Caco-2 (cell line): ENCODE measurements around the gene ANKFY1. TPM values are rescaled to one million over a fixed set of nuclear protein-coding genes. Genes with fewer than 3 reads are reported as not detected.

Experiments used
- BruUV-seq: library from RNA; stranded (reverse); fragments of 400-500 nt; replicated peaks from 2 replicates; lab custom pipeline; 2021; lab: Mats Ljungman, UMichigan
- CTCF ChIA-PET: fragments of 300-600 bp; sonication (Branson Sonifier 250); formaldehyde crosslinking; loops from one replicate; lab custom pipeline; 2022; ENCODE audit warnings: antibody characterized with exemption; lab: Charles Lee
- POLR2A ChIA-PET: fragments of 300-600 bp; sonication (Branson Sonifier 250); formaldehyde crosslinking; loops from one replicate; lab custom pipeline; 2022; ENCODE audit warnings: antibody characterized with exemption; lab: Charles Lee
- DNase-seq, 2 experiments: peaks; one replicate each; pipeline versions ENCODE4 v3.0.0 to v3.0.0-alpha.2; 2020 to 2022
- H3K27me3 ChIP-seq: replicated peaks from 2 replicates; pipeline ENCODE4 v1.6.0; 2011; ENCODE audit warnings: low read length; ENCODE audit not compliant: control insufficient read depth, insufficient read depth
- H3K36me3 ChIP-seq: 2 replicates; pipeline ENCODE4 v1.5.1; 2011; ENCODE audit warnings: low read length; ENCODE audit not compliant: control insufficient read depth, insufficient read depth
- H3K4me1 ChIP-seq: fragments of 250-450 bp; sonication (Bioruptor Pico); 2 replicates; pipeline ENCODE4 v1.5.1; 2020; ENCODE audit warnings: mild to moderate bottlenecking
- H3K4me3 ChIP-seq: 2 replicates; pipeline ENCODE4 v1.5.1; 2011; ENCODE audit warnings: low read depth, mild to moderate bottlenecking, control low read depth, low read length
- H3K9me3 ChIP-seq: fragments of 250-450 bp; sonication (Bioruptor Pico); 2 replicates; pipeline ENCODE4 v1.5.1; 2020; ENCODE audit warnings: mild to moderate bottlenecking, moderate library complexity
- H3K27ac Mint-ChIP-seq: one replicate; pipeline ENCODE4 v1.8.0; 2022; ENCODE audit warnings: mixed read lengths; ENCODE audit not compliant: unreplicated experiment
- H3K27me3 Mint-ChIP-seq: one replicate; pipeline ENCODE4 v1.8.0; 2022; ENCODE audit warnings: mixed read lengths; ENCODE audit not compliant: insufficient read depth, unreplicated experiment
- H3K36me3 Mint-ChIP-seq: one replicate; pipeline ENCODE4 v1.8.0; 2022; ENCODE audit warnings: mild to moderate bottlenecking, mixed read lengths; ENCODE audit not compliant: insufficient read depth, unreplicated experiment
- H3K4me1 Mint-ChIP-seq: one replicate; pipeline ENCODE4 v1.8.0; 2022; ENCODE audit warnings: low read depth, mixed read lengths; ENCODE audit not compliant: unreplicated experiment
- H3K4me3 Mint-ChIP-seq: one replicate; pipeline ENCODE4 v1.8.0; 2022; ENCODE audit warnings: mild to moderate bottlenecking, moderate library complexity, mixed read lengths; ENCODE audit not compliant: unreplicated experiment
- H3K9me3 Mint-ChIP-seq: one replicate; pipeline ENCODE4 v1.8.0; 2022; ENCODE audit warnings: mixed read lengths; ENCODE audit not compliant: unreplicated experiment
- CTCF ChIP-seq, 2 experiments: fragments of 200-600 bp in 1 of 2; IDR thresholded peaks; 1 replicate in 1 of 2; 2 replicates in 1 of 2; pipeline versions ENCODE4 v1.5.1 to v1.8.0; 2011 to 2022; ENCODE audit warnings: antibody characterized with exemption in 1 of 2, control low read depth in 1 of 2, inconsistent platforms in 1 of 2, low read depth in 1 of 2, low read length in 1 of 2, mild to moderate bottlenecking in 1 of 2, moderate library complexity in 1 of 2; ENCODE audit not compliant: insufficient read depth in 1 of 2, severe bottlenecking in 1 of 2, unreplicated experiment in 1 of 2
- intact Hi-C: fragments of 100-400 bp; cut with micrococcal nuclease; formaldehyde crosslinking; loops from one replicate; pipeline ENCODE4 v1.10.0; 2022; ENCODE audit not compliant: unreplicated experiment
- total RNA-seq: library from RNA; stranded (reverse); gene quantifications from 2 replicates; pipeline ENCODE4 v1.2.3, GENCODE V29; 2022

Gene ANKFY1
- total RNA-seq, 1 experiment from 2014 or later: 25.0 TPM

- Histone ChIP-seq H3K36me3 (no peaks in the 10 kb centered on the region), H3K27me3 (no peaks in the 10 kb centered on the region), H3K4me3 (no peak overlapping the region), H3K4me1 (no peaks in the 10 kb centered on the region), H3K9me3 (no peaks in the 10 kb centered on the region)
- peaks cover 9% of the 10 kb centered on the region for H3K4me1 Mint-ChIP-seq
- intact Hi-C loops: no loop called here
- peaks cover 18% of the 10 kb centered on the region for H3K36me3 Mint-ChIP-seq
- H3K4me3 Mint-ChIP-seq: no peak overlapping the region
- no peaks in the 10 kb centered on the region for H3K9me3 Mint-ChIP-seq
- no TSS peak for BruUV-seq
- H3K27me3 Mint-ChIP-seq: no peaks in the 10 kb centered on the region
- DNase-seq: no peak
- H3K27ac Mint-ChIP-seq: no peak overlapping the region
- ChIA-PET POLR2A (no interaction called here), CTCF (no interaction called here)
- TF ChIP-seq CTCF (IDR thresholded peaks at IDR 0.05; ENCODE audit: insufficient read depth in 1 of 2, low read depth in 1 of 2, low read length in 1 of 2, severe bottlenecking in 1 of 2, unreplicated experiment in 1 of 2): no peak
These were observed 2.8 kb upstream of the ANKFY1 start for GRCh38 chr17:4266550-4266949.

GRCh38 chr17:4262703-4263102, 1.1 kb downstream of the ANKFY1 start:
- no peaks in the 10 kb centered on the region for H3K27me3 ChIP-seq
- no peaks in the 10 kb centered on the region for H3K36me3 ChIP-seq
- Mint-ChIP-seq H3K27me3 (no peaks in the 10 kb centered on the region), H3K4me1 (peaks cover 11% of the 10 kb centered on the region), H3K27ac (peak overlapping the region; percentile 97), H3K36me3 (peaks cover 20% of the 10 kb centered on the region), H3K4me3 (peak overlapping the region; percentile 80), H3K9me3 (no peaks in the 10 kb centered on the region)
- ChIA-PET POLR2A (interaction anchor here (0.6 kb wide), 1 partner anchor 12 kb away, joined by 4 read pairs; no protein-coding TSS in a partner anchor), CTCF (no interaction called here)
- no peak for DNase-seq
- H3K4me1 ChIP-seq: no peaks in the 10 kb centered on the region
- no TSS peak for BruUV-seq
- H3K9me3 ChIP-seq: no peaks in the 10 kb centered on the region
- H3K4me3 ChIP-seq: peak overlapping the region; percentile 86
- no peak for TF ChIP-seq CTCF (IDR thresholded peaks at IDR 0.05; ENCODE audit: insufficient read depth in 1 of 2, low read depth in 1 of 2, low read length in 1 of 2, severe bottlenecking in 1 of 2, unreplicated experiment in 1 of 2)
- intact Hi-C loops: loop anchor here (5.0 kb wide), 1 partner anchor 105 kb away; the partner anchor contains the start of gene UBE2G1

GRCh38 chr17:4261452-4261851, 2.3 kb downstream of the ANKFY1 start:
- no peaks in the 10 kb centered on the region for H3K9me3 Mint-ChIP-seq
- H3K27me3 ChIP-seq: no peaks in the 10 kb centered on the region
- intact Hi-C loops: loop anchor here (5.0 kb wide), 1 partner anchor 106 kb away; the partner anchor contains the start of gene UBE2G1
- H3K27me3 Mint-ChIP-seq: no peaks in the 10 kb centered on the region
- H3K4me3 Mint-ChIP-seq: no peak overlapping the region
- ChIA-PET POLR2A (no interaction called here), CTCF (no interaction called here)
- peaks cover 20% of the 10 kb centered on the region for H3K36me3 Mint-ChIP-seq
- H3K4me3 ChIP-seq: no peak overlapping the region
- no peak for TF ChIP-seq CTCF (IDR thresholded peaks at IDR 0.05; ENCODE audit: insufficient read depth in 1 of 2, low read depth in 1 of 2, low read length in 1 of 2, severe bottlenecking in 1 of 2, unreplicated experiment in 1 of 2)
- no TSS peak for BruUV-seq
- DNase-seq: no peak
- H3K4me1 Mint-ChIP-seq: peaks cover 17% of the 10 kb centered on the region
- H3K27ac Mint-ChIP-seq: no peak overlapping the region
- no peaks in the 10 kb centered on the region for H3K36me3 ChIP-seq
- no peaks in the 10 kb centered on the region for H3K4me1 ChIP-seq
- H3K9me3 ChIP-seq: no peaks in the 10 kb centered on the region
